ENCODE results near the gene CALCR. TPM values are rescaled to one million over a fixed set of nuclear protein-coding genes. Genes with fewer than 3 reads are reported as not detected.

CALCR gene
- total RNA-seq, 1 experiment from 2014 or later = not detected

- no peak overlapping the region for H3K4me3 ChIP-seq (ENCODE audit: low read length)
- no peaks in the 10 kb centered on the region for H3K9me2 ChIP-seq (replicated peaks; ENCODE audit: low read length)
- no peak overlapping the region for H2AFZ ChIP-seq (ENCODE audit: low read length)
- no peaks in the 10 kb centered on the region for H3K9me3 ChIP-seq (ENCODE audit: low read length)
- H3K79me2 ChIP-seq (ENCODE audit: low read length) = no peaks in the 10 kb centered on the region
- no peak overlapping the region for H3K9ac ChIP-seq (ENCODE audit: low read length)
- BruUV-seq (replicated peaks) = no TSS peak
- no peaks in the 10 kb centered on the region for H3K36me3 ChIP-seq (ENCODE audit: low read depth, low read length)
- no peak for TF ChIP-seq EZH2 (IDR thresholded peaks at IDR 0.05; ENCODE audit: low read length, unreplicated experiment)
- TF ChIP-seq EZH2phosphoT487 (IDR thresholded peaks at IDR 0.05; ENCODE audit: borderline replicate concordance, low read length) = no peak
- H3F3A ChIP-seq (ENCODE audit: low read length, unreplicated experiment) = no peaks in the 10 kb centered on the region
- CTCF ChIA-PET = no interaction called here
- POLR2A ChIA-PET (ENCODE audit: unreplicated experiment) = no interaction called here
- no peaks in the 10 kb centered on the region for H4K20me1 ChIP-seq (ENCODE audit: low read length)
- H3K4me1 ChIP-seq (ENCODE audit: insufficient read depth, low read length) = no peaks in the 10 kb centered on the region
- no peak overlapping the region for H3K4me2 ChIP-seq (ENCODE audit: low read length)
- DNase-seq (no peak), ATAC-seq (no peak)
- peaks cover 39% of the 10 kb centered on the region for H3K27me3 ChIP-seq (ENCODE audit: low read length)
- intact Hi-C loops (cut with micrococcal nuclease) = no loop called here
- no peak overlapping the region for H3K27ac ChIP-seq (ENCODE audit: low read length)
Measured at GRCh38 chr7:93414574-93414973, 159.9 kb downstream of the CALCR start.

- H3F3A ChIP-seq (ENCODE audit: low read length, unreplicated experiment) = no peaks in the 10 kb centered on the region
- H3K9me2 ChIP-seq (replicated peaks; ENCODE audit: low read length) = no peaks in the 10 kb centered on the region
- no peak overlapping the region for H3K4me3 ChIP-seq (ENCODE audit: low read length)
- intact Hi-C loops (cut with micrococcal nuclease) = no loop called here
- peaks cover 24% of the 10 kb centered on the region for H3K27me3 ChIP-seq (ENCODE audit: low read length)
- H3K9me3 ChIP-seq (ENCODE audit: low read length) = 0 out of 2 replicates have a peak, but pooled peaks cover 5% of the 10 kb centered on the region
- no peak for TF ChIP-seq CTCF (conservative IDR thresholded peaks at IDR 0.05; ENCODE audit: low read depth, low read length)
- TF ChIP-seq EZH2 (IDR thresholded peaks at IDR 0.05; ENCODE audit: low read length, unreplicated experiment) = no peak
- TF ChIP-seq EZH2phosphoT487 (IDR thresholded peaks at IDR 0.05; ENCODE audit: borderline replicate concordance, low read length) = no peak
- DNase-seq (no peak), ATAC-seq (no peak)
- no peaks in the 10 kb centered on the region for H4K20me1 ChIP-seq (ENCODE audit: low read length)
- H3K9ac ChIP-seq (ENCODE audit: low read length) = no peak overlapping the region
- H3K36me3 ChIP-seq (ENCODE audit: low read depth, low read length) = no peaks in the 10 kb centered on the region
- BruUV-seq (replicated peaks) = no TSS peak
- no peaks in the 10 kb centered on the region for H3K4me1 ChIP-seq (ENCODE audit: insufficient read depth, low read length)
- H3K4me2 ChIP-seq (ENCODE audit: low read length) = no peak overlapping the region
- H2AFZ ChIP-seq (ENCODE audit: low read length) = no peak overlapping the region
- CTCF ChIA-PET = no interaction called here
- POLR2A ChIA-PET (ENCODE audit: unreplicated experiment) = no interaction called here
- H3K27ac ChIP-seq (ENCODE audit: low read length) = no peak overlapping the region
- H3K79me2 ChIP-seq (ENCODE audit: low read length) = no peaks in the 10 kb centered on the region
Measured at GRCh38 chr7:93409324-93409723, 165.2 kb downstream of the CALCR start.

GRCh38 chr7:93407239-93407638 lies 167.3 kb downstream of the CALCR start:
- H3K9ac ChIP-seq (ENCODE audit: low read length) = no peak overlapping the region
- ATAC-seq = no peak
- H3K36me3 ChIP-seq (ENCODE audit: low read depth, low read length) = no peaks in the 10 kb centered on the region
- no peaks in the 10 kb centered on the region for H3K79me2 ChIP-seq (ENCODE audit: low read length)
- H3K4me3 ChIP-seq (ENCODE audit: low read length) = no peak overlapping the region
- intact Hi-C loops (cut with micrococcal nuclease) = no loop called here
- no peaks in the 10 kb centered on the region for H3K9me2 ChIP-seq (replicated peaks; ENCODE audit: low read length)
- peaks cover 20% of the 10 kb centered on the region for H3K27me3 ChIP-seq (ENCODE audit: low read length)
- H4K20me1 ChIP-seq (ENCODE audit: low read length) = no peaks in the 10 kb centered on the region
- no peak overlapping the region for H3K27ac ChIP-seq (ENCODE audit: low read length)
- no peak overlapping the region for H2AFZ ChIP-seq (ENCODE audit: low read length)
- no peaks in the 10 kb centered on the region for H3F3A ChIP-seq (ENCODE audit: low read length, unreplicated experiment)
- POLR2A ChIA-PET (ENCODE audit: unreplicated experiment) = no interaction called here
- no peak overlapping the region for H3K4me2 ChIP-seq (ENCODE audit: low read length)
- DNase-seq = no peak
- H3K9me3 ChIP-seq (ENCODE audit: low read length) = 0 out of 2 replicates have a peak, but pooled peaks cover 5% of the 10 kb centered on the region
- no peaks in the 10 kb centered on the region for H3K4me1 ChIP-seq (ENCODE audit: insufficient read depth, low read length)
- CTCF ChIA-PET = no interaction called here
- no TSS peak for BruUV-seq (replicated peaks)
- TF ChIP-seq EZH2phosphoT487 (IDR thresholded peaks at IDR 0.05; ENCODE audit: borderline replicate concordance, low read length) (no peak), CTCF (conservative IDR thresholded peaks at IDR 0.05; ENCODE audit: low read depth, low read length) (no peak), EZH2 (IDR thresholded peaks at IDR 0.05; ENCODE audit: low read length, unreplicated experiment) (no peak)
